ENCODE measurements around the gene AFDN.

AFDN gene

DNA sequence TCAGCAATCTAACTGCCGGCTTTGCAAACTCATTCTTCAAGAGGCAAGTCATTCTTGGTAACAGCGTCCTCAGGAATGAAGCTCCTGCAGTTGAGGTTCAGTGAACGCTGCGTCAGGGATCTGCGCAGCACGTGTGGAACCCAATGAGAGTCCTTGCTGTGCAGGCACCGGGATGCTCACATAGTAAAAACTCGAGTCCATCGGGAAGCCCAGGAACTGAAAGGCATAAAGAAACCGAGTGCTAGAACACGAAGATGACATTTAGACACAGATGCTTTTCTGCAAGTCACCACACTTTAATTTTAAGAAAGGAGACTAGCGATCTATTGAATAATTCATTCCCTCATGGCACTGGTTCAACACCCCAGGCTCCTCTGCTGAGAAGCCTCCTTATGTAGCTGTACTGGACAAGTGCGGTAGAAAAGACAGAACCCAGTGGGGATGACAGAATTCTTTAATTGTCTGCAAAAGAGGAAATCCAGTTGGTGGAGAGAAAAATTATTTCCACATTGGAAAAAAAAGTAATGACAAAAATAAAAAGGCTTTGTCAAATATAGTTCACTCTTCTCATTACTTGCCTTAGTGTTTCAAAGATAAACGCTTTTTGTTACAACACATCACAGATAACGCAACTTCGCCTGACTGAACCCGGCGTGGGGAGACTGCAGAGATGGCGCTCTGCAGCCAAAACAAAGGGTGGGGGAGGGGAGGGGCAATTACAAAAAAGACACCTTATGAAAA, 1.9 kb upstream of the AFDN start:
- no peak for DNase-seq (ENCODE audit: extremely low spot score)
- POLR2A ChIA-PET: no interaction called here
- no peak for TF ChIP-seq TARDBP (IDR thresholded peaks at IDR 0.05)
- TF ChIP-seq L3MBTL2 (conservative IDR thresholded peaks at IDR 0.05): no peak
- TF ChIP-seq SUZ12 (IDR thresholded peaks at IDR 0.05): no peak
- no peak for TF ChIP-seq BHLHE40 (IDR thresholded peaks at IDR 0.05; ENCODE audit: borderline replicate concordance)
- TF ChIP-seq HDGF (IDR thresholded peaks at IDR 0.05; ENCODE audit: borderline replicate concordance): no peak
- TF ChIP-seq FOXK2 (IDR thresholded peaks at IDR 0.05): no peak
- no peak for TF ChIP-seq ELF4 (IDR thresholded peaks at IDR 0.05)
- no peak for TF ChIP-seq SP1 (IDR thresholded peaks at IDR 0.05)
- TF ChIP-seq NFRKB (IDR thresholded peaks at IDR 0.05): no peak
- TF ChIP-seq ARNT (IDR thresholded peaks at IDR 0.05): no peak
- CTCF ChIA-PET: no interaction called here

DNA sequence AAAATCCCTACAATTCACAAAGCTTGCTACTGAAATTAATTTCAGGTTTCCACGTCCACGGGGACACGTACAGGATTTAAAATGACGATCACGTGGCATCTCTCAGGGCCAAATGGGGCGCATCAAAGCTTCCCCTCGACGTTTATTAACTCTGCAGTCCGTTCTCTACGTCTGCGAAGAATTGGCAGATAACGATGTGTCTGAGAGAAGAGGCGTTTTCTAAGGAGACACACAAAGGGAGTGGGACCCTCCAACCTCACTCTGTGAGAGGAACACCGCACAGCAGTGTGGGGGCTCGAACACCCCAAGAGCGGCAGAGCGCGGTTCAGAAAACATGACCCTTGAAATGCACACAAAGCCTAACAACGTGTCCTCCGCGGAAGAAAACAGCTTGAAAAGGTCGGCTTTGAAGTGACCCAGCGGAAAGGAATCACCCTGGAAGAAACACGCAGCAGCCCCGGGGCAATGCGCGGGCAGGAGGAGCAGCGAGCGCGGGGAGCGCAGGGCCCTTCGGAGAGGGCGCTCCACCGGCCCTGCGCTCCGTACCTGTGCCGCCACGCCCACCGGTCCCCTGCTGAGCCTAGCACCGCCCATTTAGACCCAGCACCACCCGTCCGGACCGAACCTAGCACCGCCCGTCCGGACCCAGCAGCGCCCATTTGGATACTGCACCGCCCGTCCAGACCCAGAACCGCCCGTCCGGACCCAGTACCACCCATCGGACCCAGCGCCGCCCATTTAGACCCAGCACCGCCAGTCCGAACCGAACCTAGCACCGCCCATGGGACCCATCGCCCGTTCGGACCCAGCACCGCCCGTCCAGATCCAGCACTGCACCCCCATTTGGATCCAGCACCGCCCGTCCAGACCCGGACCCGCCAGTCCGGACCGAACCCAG, 1.1 kb upstream of the AFDN start:
- DNase-seq (ENCODE audit: extremely low spot score): peak; percentile 75
- POLR2A ChIA-PET: no interaction called here
- CTCF ChIA-PET: no interaction called here

DNA sequence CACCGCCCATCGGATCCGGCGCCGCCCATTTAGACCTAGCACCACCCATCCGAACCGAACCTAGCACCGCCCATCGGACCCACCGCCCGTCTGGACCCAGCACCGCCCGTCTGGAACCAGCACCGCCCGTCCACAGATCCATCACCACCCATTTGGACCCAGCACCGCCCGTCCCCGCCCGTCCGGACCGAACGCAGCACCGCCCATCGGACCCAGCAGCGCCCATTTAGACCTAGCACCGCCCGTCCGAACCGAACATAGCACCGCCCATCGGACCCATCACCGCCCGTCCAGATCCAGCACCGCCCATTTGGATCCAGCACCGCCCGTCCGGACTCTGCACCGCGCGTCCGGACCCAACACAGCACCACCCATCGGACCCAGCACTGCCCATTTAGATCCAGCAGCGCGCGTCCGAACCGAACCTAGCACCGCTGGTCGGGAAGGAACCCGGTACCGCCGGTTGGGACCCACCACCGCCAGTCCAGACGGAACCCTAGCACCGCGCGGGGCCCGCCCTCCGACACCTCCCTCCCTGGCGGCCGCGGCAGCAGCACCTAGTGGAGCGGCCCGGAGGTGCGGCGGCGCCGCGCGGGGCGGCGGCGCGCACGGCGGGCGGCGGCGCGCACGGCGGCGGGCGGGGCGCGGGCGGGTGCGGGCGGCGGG, 348 bp upstream of the AFDN start:
- CTCF ChIA-PET: no interaction called here
- peak; percentile 87 for DNase-seq (ENCODE audit: extremely low spot score)
- TF ChIP-seq LEF1 (IDR thresholded peaks at IDR 0.05; ENCODE audit: borderline replicate concordance) (no peak), HDGF (IDR thresholded peaks at IDR 0.05; ENCODE audit: borderline replicate concordance) (no peak), FOXM1 (IDR thresholded peaks at IDR 0.05; ENCODE audit: borderline replicate concordance) (no peak), SP1 (IDR thresholded peaks at IDR 0.05) (no peak), NFRKB (IDR thresholded peaks at IDR 0.05) (no peak), ELF4 (IDR thresholded peaks at IDR 0.05) (no peak), CTBP1 (IDR thresholded peaks at IDR 0.05; ENCODE audit: borderline replicate concordance) (no peak), BHLHE40 (IDR thresholded peaks at IDR 0.05; ENCODE audit: borderline replicate concordance) (no peak), FOXA1 (IDR thresholded peaks at IDR 0.05) (no peak)
- POLR2A ChIA-PET: no interaction called here

More for the DNA sequence above, 1.1 kb upstream of the AFDN start:
- no peak for TF ChIP-seq ELF4 (IDR thresholded peaks at IDR 0.05)
- no peak for TF ChIP-seq BHLHE40 (IDR thresholded peaks at IDR 0.05; ENCODE audit: borderline replicate concordance)
- TF ChIP-seq FOXA1 (IDR thresholded peaks at IDR 0.05): no peak
- no peak for TF ChIP-seq ARNT (IDR thresholded peaks at IDR 0.05)
- peak; percentile 32; the same call in 1 of the 2 replicates for TF ChIP-seq L3MBTL2 (conservative IDR thresholded peaks at IDR 0.05)
- no peak for TF ChIP-seq SUZ12 (IDR thresholded peaks at IDR 0.05)

DNA sequence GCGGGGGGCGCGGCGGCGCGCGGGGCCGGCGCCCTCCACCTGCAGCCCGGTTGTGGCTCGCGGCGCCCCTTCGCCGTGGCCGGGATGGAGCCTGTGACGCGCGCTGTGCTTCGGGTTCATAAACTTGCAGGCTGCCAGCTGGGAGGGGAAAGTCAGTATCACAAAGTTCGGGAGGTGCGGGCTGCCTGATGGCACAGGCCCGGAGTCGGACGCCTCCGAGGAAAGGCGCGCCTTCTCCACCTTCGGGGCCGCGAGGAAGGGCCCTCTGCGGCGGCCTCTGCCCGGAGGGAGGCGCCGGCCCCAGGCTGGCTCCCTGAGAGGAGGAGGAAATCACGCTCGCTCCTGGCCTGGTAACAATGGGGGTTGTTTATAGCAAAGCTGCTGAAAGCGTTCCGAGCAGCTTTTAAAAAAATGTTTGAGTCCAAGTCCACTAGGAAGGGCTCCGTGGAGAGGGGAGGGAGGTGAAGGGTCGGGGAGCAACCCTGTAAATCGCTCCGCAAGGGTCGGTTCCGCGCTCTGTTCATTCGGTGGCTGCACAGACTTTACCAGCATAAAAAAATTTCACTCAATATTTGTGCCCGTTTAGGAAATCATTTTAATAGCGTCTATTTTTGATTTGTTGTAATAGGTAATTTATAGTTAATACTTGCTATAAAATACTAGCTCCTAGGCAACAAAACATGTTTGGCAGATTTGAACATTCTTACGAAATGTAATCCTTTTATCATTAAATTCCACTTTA, 1.0 kb downstream of the AFDN start:
- POLR2A ChIA-PET: interaction anchor here (0.9 to 1.1 kb wide), 2 partner anchors 12 to 250 kb away, joined by 4 read pairs; no protein-coding TSS in a partner anchor
- TF ChIP-seq TARDBP (IDR thresholded peaks at IDR 0.05): no peak
- no peak for TF ChIP-seq SUZ12 (IDR thresholded peaks at IDR 0.05)
- no peak for TF ChIP-seq FOXM1 (IDR thresholded peaks at IDR 0.05; ENCODE audit: borderline replicate concordance)
- no peak for TF ChIP-seq FOXA1 (IDR thresholded peaks at IDR 0.05)
- no peak for TF ChIP-seq FOXK2 (IDR thresholded peaks at IDR 0.05)
- no peak for TF ChIP-seq L3MBTL2 (conservative IDR thresholded peaks at IDR 0.05)
- TF ChIP-seq SP1 (IDR thresholded peaks at IDR 0.05): no peak
- TF ChIP-seq ZNF384 (IDR thresholded peaks at IDR 0.05): no peak
- TF ChIP-seq HDGF (IDR thresholded peaks at IDR 0.05; ENCODE audit: borderline replicate concordance): no peak
- no peak for TF ChIP-seq BHLHE40 (IDR thresholded peaks at IDR 0.05; ENCODE audit: borderline replicate concordance)
- TF ChIP-seq ARNT (IDR thresholded peaks at IDR 0.05): no peak
- peak; percentile 62 for DNase-seq (ENCODE audit: extremely low spot score)
- CTCF ChIA-PET: interaction anchor here (1.3 to 2.6 kb wide), 2 partner anchors 16 to 28 kb away, joined by 3 to 8 read pairs; no protein-coding TSS in a partner anchor

DNA sequence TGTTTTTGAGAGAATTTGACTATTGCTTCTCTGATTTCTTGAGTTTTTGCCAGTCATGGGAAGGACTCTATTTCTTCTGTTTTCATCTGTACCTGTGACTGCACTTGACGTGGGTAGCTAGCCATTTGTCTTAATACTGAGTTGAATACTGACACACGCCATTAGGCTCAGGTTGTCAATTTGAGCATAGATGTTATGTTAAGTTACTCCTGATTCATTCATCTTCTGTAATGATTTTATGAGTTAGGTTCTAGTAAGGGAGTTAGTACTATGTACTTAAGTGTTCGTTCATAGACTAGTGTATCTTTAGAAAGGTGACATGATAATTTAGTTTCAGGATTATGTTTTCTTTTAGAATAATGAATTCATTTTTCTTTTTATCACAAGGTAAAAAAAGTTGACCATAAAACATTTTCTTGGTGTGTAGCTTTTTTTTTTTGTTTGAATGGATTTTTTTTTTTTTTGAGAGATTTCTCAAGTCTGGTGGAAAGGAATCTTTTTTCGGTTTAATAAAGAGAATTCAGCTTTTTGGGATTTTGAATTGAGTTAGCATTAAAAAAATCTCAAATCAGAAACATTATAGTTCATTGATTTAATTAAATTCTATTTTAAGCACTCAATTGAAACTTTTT, 1.7 kb downstream of the AFDN start:
- ChIA-PET POLR2A (no interaction called here), CTCF (interaction anchor here (0.5 to 2.6 kb wide), 3 partner anchors 15 to 242 kb away, joined by 3 to 8 read pairs (median 3); no protein-coding TSS in a partner anchor)
- TF ChIP-seq TARDBP (IDR thresholded peaks at IDR 0.05): no peak
- TF ChIP-seq FOXK2 (IDR thresholded peaks at IDR 0.05): no peak
- TF ChIP-seq, protein P1, sequence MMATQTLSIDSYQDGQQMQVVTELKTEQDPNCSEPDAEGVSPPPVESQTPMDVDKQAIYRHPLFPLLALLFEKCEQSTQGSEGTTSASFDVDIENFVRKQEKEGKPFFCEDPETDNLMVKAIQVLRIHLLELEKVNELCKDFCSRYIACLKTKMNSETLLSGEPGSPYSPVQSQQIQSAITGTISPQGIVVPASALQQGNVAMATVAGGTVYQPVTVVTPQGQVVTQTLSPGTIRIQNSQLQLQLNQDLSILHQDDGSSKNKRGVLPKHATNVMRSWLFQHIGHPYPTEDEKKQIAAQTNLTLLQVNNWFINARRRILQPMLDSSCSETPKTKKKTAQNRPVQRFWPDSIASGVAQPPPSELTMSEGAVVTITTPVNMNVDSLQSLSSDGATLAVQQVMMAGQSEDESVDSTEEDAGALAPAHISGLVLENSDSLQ (IDR thresholded peaks at IDR 0.05): peak; percentile 89
- no peak for TF ChIP-seq ARNT (IDR thresholded peaks at IDR 0.05)
- peak; percentile 54; the same call in 1 of the 2 replicates for TF ChIP-seq ZNF384 (IDR thresholded peaks at IDR 0.05)
- TF ChIP-seq CTBP1 (IDR thresholded peaks at IDR 0.05; ENCODE audit: borderline replicate concordance): peak; percentile 47; the same call in 1 of the 2 replicates
- no peak for TF ChIP-seq NFRKB (IDR thresholded peaks at IDR 0.05)
- no peak for DNase-seq (ENCODE audit: extremely low spot score)

DNA sequence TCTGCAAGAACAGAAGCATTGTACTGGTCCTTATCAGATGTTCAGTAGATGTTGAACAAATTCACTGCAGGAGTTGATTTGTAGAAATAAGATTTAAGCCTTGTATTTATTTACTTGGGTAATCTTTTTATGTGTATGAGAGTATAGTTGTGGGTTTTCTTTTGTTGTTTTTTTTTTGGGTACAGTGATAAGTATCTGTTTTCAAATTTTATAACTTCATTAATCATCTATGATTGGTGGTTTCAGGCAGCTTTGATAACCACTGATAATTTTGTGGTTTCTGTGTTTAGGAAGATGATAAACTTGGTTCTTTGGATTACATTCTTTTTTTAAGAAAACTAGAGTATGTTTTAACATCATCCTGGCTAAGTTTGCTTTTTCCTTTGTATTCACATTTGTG, 2.8 kb downstream of the AFDN start:
- CTCF ChIA-PET: interaction anchor here (1.0 to 2.6 kb wide), 2 partner anchors 14 to 37 kb away, joined by 3 to 8 read pairs; no protein-coding TSS in a partner anchor
- POLR2A ChIA-PET: no interaction called here
- no peak for DNase-seq (ENCODE audit: extremely low spot score)
- TF ChIP-seq, protein P1 (IDR thresholded peaks at IDR 0.05): peak; percentile 68
- TF ChIP-seq FOXK2 (IDR thresholded peaks at IDR 0.05) (no peak), SP1 (IDR thresholded peaks at IDR 0.05) (no peak), BHLHE40 (IDR thresholded peaks at IDR 0.05; ENCODE audit: borderline replicate concordance) (no peak), CTBP1 (IDR thresholded peaks at IDR 0.05; ENCODE audit: borderline replicate concordance) (0 out of 2 replicates have a peak, but pooled peaks have one; percentile 46), HDGF (IDR thresholded peaks at IDR 0.05; ENCODE audit: borderline replicate concordance) (no peak), LEF1 (IDR thresholded peaks at IDR 0.05; ENCODE audit: borderline replicate concordance) (no peak), TARDBP (IDR thresholded peaks at IDR 0.05) (no peak), ARNT (IDR thresholded peaks at IDR 0.05) (no peak), ZNF384 (IDR thresholded peaks at IDR 0.05) (peak; percentile 69; the same call in 1 of the 2 replicates)
